Caco-2 (cell line): ENCODE measurements around the gene GATA6. TPM values are rescaled to one million over a fixed set of nuclear protein-coding genes. Genes with fewer than 3 reads are reported as not detected.
"Not testable (repeated sequence)": the region's sequence is repeated elsewhere in the genome, so short reads cannot be mapped to it uniquely, and the experiment has no call there.

Source experiments
- BruUV-seq: library from RNA; stranded (reverse); fragments of 400-500 nt; replicated peaks from 2 replicates; lab custom pipeline; 2021; lab: Mats Ljungman, UMichigan
- CTCF ChIA-PET: fragments of 300-600 bp; sonication (Branson Sonifier 250); formaldehyde crosslinking; loops from one replicate; lab custom pipeline; 2022; ENCODE audit warnings: antibody characterized with exemption; lab: Charles Lee
- POLR2A ChIA-PET: fragments of 300-600 bp; sonication (Branson Sonifier 250); formaldehyde crosslinking; loops from one replicate; lab custom pipeline; 2022; ENCODE audit warnings: antibody characterized with exemption; lab: Charles Lee
- DNase-seq, 2 experiments: peaks; one replicate each; pipeline versions ENCODE4 v3.0.0 to v3.0.0-alpha.2; 2020 to 2022
- H3K27me3 ChIP-seq: replicated peaks from 2 replicates; pipeline ENCODE4 v1.6.0; 2011; ENCODE audit warnings: low read length; ENCODE audit not compliant: control insufficient read depth, insufficient read depth
- H3K36me3 ChIP-seq: 2 replicates; pipeline ENCODE4 v1.5.1; 2011; ENCODE audit warnings: low read length; ENCODE audit not compliant: control insufficient read depth, insufficient read depth
- H3K4me1 ChIP-seq: fragments of 250-450 bp; sonication (Bioruptor Pico); 2 replicates; pipeline ENCODE4 v1.5.1; 2020; ENCODE audit warnings: mild to moderate bottlenecking
- H3K4me3 ChIP-seq: 2 replicates; pipeline ENCODE4 v1.5.1; 2011; ENCODE audit warnings: low read depth, mild to moderate bottlenecking, control low read depth, low read length
- H3K9me3 ChIP-seq: fragments of 250-450 bp; sonication (Bioruptor Pico); 2 replicates; pipeline ENCODE4 v1.5.1; 2020; ENCODE audit warnings: mild to moderate bottlenecking, moderate library complexity
- H3K27ac Mint-ChIP-seq: one replicate; pipeline ENCODE4 v1.8.0; 2022; ENCODE audit warnings: mixed read lengths; ENCODE audit not compliant: unreplicated experiment
- H3K27me3 Mint-ChIP-seq: one replicate; pipeline ENCODE4 v1.8.0; 2022; ENCODE audit warnings: mixed read lengths; ENCODE audit not compliant: insufficient read depth, unreplicated experiment
- H3K36me3 Mint-ChIP-seq: one replicate; pipeline ENCODE4 v1.8.0; 2022; ENCODE audit warnings: mild to moderate bottlenecking, mixed read lengths; ENCODE audit not compliant: insufficient read depth, unreplicated experiment
- H3K4me1 Mint-ChIP-seq: one replicate; pipeline ENCODE4 v1.8.0; 2022; ENCODE audit warnings: low read depth, mixed read lengths; ENCODE audit not compliant: unreplicated experiment
- H3K4me3 Mint-ChIP-seq: one replicate; pipeline ENCODE4 v1.8.0; 2022; ENCODE audit warnings: mild to moderate bottlenecking, moderate library complexity, mixed read lengths; ENCODE audit not compliant: unreplicated experiment
- H3K9me3 Mint-ChIP-seq: one replicate; pipeline ENCODE4 v1.8.0; 2022; ENCODE audit warnings: mixed read lengths; ENCODE audit not compliant: unreplicated experiment
- intact Hi-C: fragments of 100-400 bp; cut with micrococcal nuclease; formaldehyde crosslinking; loops from one replicate; pipeline ENCODE4 v1.10.0; 2022; ENCODE audit not compliant: unreplicated experiment
- total RNA-seq: library from RNA; stranded (reverse); gene quantifications from 2 replicates; pipeline ENCODE4 v1.2.3, GENCODE V29; 2022
- TF ChIP-seq, protein P1 (sequence below), 2 experiments: fragments of 200-600 bp in 1 of 2; IDR thresholded peaks; 1 replicate in 1 of 2; 2 replicates in 1 of 2; pipeline versions ENCODE4 v1.5.1 to v1.8.0; 2011 to 2022; ENCODE audit warnings: antibody characterized with exemption in 1 of 2, control low read depth in 1 of 2, inconsistent platforms in 1 of 2, low read depth in 1 of 2, low read length in 1 of 2, mild to moderate bottlenecking in 1 of 2, moderate library complexity in 1 of 2; ENCODE audit not compliant: insufficient read depth in 1 of 2, severe bottlenecking in 1 of 2, unreplicated experiment in 1 of 2

GATA6 gene
- total RNA-seq, 1 experiment from 2014 or later, result 124 TPM

DNA sequence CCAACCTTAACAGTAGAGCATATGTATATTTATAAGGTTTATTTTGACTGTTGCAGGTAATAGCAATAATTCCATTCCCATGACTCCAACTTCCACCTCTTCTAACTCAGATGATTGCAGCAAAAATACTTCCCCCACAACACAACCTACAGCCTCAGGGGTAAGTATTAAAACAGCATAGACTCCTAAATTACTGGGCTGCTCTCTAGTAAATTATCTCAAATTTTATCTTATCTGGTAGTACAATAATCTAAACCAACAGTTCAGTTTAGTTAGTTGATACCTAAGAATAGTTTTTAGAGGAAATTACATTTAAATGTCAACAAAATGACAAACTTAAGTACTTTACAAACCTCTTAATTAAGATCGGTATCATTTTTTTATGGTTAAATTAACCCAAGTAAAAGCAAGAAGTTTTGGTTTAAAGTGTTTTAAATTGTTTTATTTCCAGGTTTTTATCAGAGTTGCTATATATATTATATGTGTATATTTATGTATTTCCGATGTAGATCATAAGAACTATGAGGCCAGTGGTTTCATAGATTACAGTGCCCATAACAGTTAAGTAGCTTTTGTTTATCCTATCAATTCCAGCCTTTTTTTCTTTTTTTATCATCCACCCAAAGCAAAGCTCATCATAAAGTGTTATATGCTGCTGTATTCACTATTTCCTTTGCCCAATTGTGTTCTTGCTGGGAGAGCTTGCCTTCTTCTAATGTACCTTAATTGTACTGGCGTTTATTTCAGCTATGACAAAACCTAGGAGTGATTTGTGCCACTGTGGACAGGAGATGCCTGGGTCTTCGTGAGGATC lies 13.7 kb downstream of the GATA6 start:
- POLR2A ChIA-PET, result interaction anchor here (1.0 kb wide), 1 partner anchor 10 kb away, joined by 3 read pairs; no protein-coding TSS in a partner anchor
- H3K27me3 Mint-ChIP-seq, result no peaks in the 10 kb centered on the region
- TF ChIP-seq, protein P1, sequence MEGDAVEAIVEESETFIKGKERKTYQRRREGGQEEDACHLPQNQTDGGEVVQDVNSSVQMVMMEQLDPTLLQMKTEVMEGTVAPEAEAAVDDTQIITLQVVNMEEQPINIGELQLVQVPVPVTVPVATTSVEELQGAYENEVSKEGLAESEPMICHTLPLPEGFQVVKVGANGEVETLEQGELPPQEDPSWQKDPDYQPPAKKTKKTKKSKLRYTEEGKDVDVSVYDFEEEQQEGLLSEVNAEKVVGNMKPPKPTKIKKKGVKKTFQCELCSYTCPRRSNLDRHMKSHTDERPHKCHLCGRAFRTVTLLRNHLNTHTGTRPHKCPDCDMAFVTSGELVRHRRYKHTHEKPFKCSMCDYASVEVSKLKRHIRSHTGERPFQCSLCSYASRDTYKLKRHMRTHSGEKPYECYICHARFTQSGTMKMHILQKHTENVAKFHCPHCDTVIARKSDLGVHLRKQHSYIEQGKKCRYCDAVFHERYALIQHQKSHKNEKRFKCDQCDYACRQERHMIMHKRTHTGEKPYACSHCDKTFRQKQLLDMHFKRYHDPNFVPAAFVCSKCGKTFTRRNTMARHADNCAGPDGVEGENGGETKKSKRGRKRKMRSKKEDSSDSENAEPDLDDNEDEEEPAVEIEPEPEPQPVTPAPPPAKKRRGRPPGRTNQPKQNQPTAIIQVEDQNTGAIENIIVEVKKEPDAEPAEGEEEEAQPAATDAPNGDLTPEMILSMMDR (IDR thresholded peaks at IDR 0.05; ENCODE audit: insufficient read depth in 1 of 2, low read depth in 1 of 2, low read length in 1 of 2, severe bottlenecking in 1 of 2, unreplicated experiment in 1 of 2), result no peak
- BruUV-seq, result TSS peak; percentile 0
- H3K4me3 Mint-ChIP-seq, result no peak overlapping the region
- CTCF ChIA-PET, result interaction anchor here (0.6 kb wide), 1 partner anchor 188 kb away, joined by 3 read pairs; no protein-coding TSS in a partner anchor
- intact Hi-C loops, result no loop called here
- Histone ChIP-seq H3K4me1 (peaks cover 80% of the 10 kb centered on the region), H3K27me3 (no peaks in the 10 kb centered on the region), H3K9me3 (no peaks in the 10 kb centered on the region), H3K36me3 (peaks cover 7% of the 10 kb centered on the region; the same call in 1 of the 2 replicates), H3K4me3 (no peak overlapping the region)
- peaks cover 16% of the 10 kb centered on the region for H3K4me1 Mint-ChIP-seq
- DNase-seq, result no peak
- H3K9me3 Mint-ChIP-seq, result no peaks in the 10 kb centered on the region
- H3K36me3 Mint-ChIP-seq, result peaks cover 99% of the 10 kb centered on the region
- H3K27ac Mint-ChIP-seq, result peak overlapping the region; percentile 59

DNA sequence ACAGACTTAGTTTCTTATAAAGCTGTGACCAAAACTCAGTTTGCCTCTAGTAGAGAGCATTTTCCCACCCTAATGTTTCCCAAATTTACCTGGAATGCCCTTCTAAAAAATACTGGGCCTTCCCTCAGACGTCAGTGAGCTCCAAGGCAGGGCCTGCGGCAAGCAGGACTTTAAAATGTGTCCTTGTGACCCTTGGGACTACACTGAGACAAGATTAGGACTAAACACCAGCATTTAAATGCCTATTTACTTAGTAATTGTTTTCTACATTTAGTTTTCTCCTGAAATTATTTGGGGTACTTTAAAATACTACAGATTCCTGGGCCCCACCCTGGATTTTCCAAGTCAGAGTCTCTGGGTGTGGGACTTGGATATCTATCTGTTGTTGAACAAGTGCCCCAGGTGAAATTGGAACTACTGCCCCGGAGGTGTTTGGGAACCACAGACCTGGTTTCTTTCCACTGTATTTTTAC lies 14.3 kb downstream of the GATA6 start:
- intact Hi-C loops, result no loop called here
- Mint-ChIP-seq H3K4me3 (no peak overlapping the region), H3K36me3 (peaks cover 99% of the 10 kb centered on the region), H3K4me1 (peaks cover 23% of the 10 kb centered on the region), H3K27me3 (no peaks in the 10 kb centered on the region), H3K9me3 (no peaks in the 10 kb centered on the region), H3K27ac (peak overlapping the region; percentile 59)
- Histone ChIP-seq H3K36me3 (peaks cover 7% of the 10 kb centered on the region; the same call in 1 of the 2 replicates), H3K9me3 (no peaks in the 10 kb centered on the region), H3K4me3 (no peak overlapping the region), H3K27me3 (no peaks in the 10 kb centered on the region), H3K4me1 (peaks cover 80% of the 10 kb centered on the region)
- ChIA-PET CTCF (interaction anchor here (0.6 kb wide), 1 partner anchor 189 kb away, joined by 3 read pairs; no protein-coding TSS in a partner anchor), POLR2A (interaction anchor here (1.0 kb wide), 1 partner anchor 10 kb away, joined by 3 read pairs; no protein-coding TSS in a partner anchor)
- no peak for DNase-seq
- no TSS peak for BruUV-seq
- TF ChIP-seq, protein P1 (IDR thresholded peaks at IDR 0.05; ENCODE audit: insufficient read depth in 1 of 2, low read depth in 1 of 2, low read length in 1 of 2, severe bottlenecking in 1 of 2, unreplicated experiment in 1 of 2), result no peak

DNA sequence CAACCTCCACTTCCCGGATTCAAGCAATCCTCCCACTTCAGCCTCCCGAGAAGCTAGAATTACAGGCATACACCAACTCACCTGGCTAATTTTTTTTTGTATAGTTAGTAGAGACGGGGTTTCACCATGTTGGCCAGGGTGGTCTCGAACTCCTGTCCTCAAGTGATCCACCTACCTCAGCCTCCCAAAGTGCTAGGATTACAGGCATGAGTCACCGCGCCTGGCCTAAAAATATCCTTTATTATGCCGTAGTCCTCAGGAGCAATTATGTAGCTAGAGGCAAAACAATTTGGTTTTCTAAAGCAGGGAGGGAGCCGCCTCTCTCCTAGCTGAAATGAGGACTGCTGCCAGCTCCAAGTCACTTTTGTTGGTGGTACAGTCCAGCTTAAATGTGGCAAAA lies 15.2 kb downstream of the GATA6 start:
- Mint-ChIP-seq H3K27ac (peak overlapping the region; percentile 59), H3K36me3 (peaks cover 99% of the 10 kb centered on the region), H3K4me1 (peaks cover 27% of the 10 kb centered on the region)
- H3K4me3 ChIP-seq, H3K4me3 Mint-ChIP-seq, H3K9me3 Mint-ChIP-seq, intact Hi-C loops, H3K36me3 ChIP-seq, BruUV-seq, H3K27me3 ChIP-seq, POLR2A ChIA-PET, H3K9me3 ChIP-seq, DNase-seq, H3K27me3 Mint-ChIP-seq: not testable (repeated sequence)
- peaks cover 80% of the 10 kb centered on the region for H3K4me1 ChIP-seq
- CTCF ChIA-PET, result interaction anchor here (1.4 kb wide), 1 partner anchor 194 kb away, joined by 4 read pairs; no protein-coding TSS in a partner anchor
